ENCODE data around the gene ZNF804A.

ZNF804A gene

GRCh38 chr2:184611361-184612085, 13.2 kb downstream of the ZNF804A start:
- TF ChIP-seq, protein P1, sequence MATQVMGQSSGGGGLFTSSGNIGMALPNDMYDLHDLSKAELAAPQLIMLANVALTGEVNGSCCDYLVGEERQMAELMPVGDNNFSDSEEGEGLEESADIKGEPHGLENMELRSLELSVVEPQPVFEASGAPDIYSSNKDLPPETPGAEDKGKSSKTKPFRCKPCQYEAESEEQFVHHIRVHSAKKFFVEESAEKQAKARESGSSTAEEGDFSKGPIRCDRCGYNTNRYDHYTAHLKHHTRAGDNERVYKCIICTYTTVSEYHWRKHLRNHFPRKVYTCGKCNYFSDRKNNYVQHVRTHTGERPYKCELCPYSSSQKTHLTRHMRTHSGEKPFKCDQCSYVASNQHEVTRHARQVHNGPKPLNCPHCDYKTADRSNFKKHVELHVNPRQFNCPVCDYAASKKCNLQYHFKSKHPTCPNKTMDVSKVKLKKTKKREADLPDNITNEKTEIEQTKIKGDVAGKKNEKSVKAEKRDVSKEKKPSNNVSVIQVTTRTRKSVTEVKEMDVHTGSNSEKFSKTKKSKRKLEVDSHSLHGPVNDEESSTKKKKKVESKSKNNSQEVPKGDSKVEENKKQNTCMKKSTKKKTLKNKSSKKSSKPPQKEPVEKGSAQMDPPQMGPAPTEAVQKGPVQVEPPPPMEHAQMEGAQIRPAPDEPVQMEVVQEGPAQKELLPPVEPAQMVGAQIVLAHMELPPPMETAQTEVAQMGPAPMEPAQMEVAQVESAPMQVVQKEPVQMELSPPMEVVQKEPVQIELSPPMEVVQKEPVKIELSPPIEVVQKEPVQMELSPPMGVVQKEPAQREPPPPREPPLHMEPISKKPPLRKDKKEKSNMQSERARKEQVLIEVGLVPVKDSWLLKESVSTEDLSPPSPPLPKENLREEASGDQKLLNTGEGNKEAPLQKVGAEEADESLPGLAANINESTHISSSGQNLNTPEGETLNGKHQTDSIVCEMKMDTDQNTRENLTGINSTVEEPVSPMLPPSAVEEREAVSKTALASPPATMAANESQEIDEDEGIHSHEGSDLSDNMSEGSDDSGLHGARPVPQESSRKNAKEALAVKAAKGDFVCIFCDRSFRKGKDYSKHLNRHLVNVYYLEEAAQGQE (IDR thresholded peaks at IDR 0.05; ENCODE audit: insufficient read depth in 1 of 2, low read depth in 2 of 2, low read length in 2 of 2): no peak
- TF ChIP-seq POLR2AphosphoS5 (IDR thresholded peaks at IDR 0.05; ENCODE audit: low read depth, low read length): no peak
- TF ChIP-seq TAF1 (IDR thresholded peaks at IDR 0.05; ENCODE audit: borderline replicate concordance, insufficient read depth, low read length): no peak
- TF ChIP-seq FOXP2 (optimal IDR thresholded peaks at IDR 0.05; ENCODE audit: borderline replicate concordance, extremely low read depth, extremely low read length, insufficient read depth): no peak
- no peak for TF ChIP-seq SIN3A (IDR thresholded peaks at IDR 0.05; ENCODE audit: borderline replicate concordance, insufficient read depth, low read length)

DNA sequence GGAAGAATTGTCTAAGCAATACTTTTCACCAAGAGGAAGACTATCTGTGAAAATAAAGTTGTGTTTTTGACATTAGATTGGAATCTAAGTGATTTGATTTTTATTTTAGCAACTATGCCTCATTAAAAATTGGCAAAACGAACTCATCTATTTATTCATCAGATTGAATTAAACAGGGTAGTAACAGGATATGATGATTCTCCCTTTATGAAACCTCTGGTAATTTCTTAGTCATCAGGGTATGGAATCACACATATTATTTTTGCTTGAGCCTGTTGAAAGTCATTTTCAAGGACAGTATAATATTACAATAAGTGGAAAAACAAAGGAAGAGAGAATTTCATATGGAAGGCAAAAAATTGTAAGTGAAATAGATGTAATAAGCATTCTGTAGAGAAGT, 22.0 kb downstream of the ZNF804A start:
- no peak for TF ChIP-seq SIN3A (IDR thresholded peaks at IDR 0.05; ENCODE audit: borderline replicate concordance, insufficient read depth, low read length)
- TF ChIP-seq, protein P1 (IDR thresholded peaks at IDR 0.05; ENCODE audit: insufficient read depth in 1 of 2, low read depth in 2 of 2, low read length in 2 of 2): no peak
- TF ChIP-seq TAF1 (IDR thresholded peaks at IDR 0.05; ENCODE audit: borderline replicate concordance, insufficient read depth, low read length): no peak
- TF ChIP-seq FOXP2 (optimal IDR thresholded peaks at IDR 0.05; ENCODE audit: borderline replicate concordance, extremely low read depth, extremely low read length, insufficient read depth): no peak
- TF ChIP-seq POLR2AphosphoS5 (IDR thresholded peaks at IDR 0.05; ENCODE audit: low read depth, low read length): no peak

DNA sequence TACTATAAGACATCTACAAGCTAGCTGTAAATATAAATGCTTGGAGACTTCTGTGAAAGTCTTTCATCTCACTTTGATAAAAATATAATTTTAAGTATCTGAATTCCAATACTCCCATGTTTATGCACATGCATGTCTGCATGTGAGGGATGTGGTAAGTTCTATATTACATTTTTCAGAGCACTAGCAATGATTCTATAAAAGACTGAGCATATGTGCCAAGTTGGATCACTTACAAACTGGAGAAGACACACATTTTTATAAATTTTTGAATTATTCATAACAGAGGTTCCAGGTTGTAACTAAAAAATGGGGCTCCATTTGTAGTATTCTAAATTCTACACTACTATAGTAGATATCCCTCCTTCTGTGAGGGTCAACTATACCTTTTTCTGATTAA, 26.0 kb downstream of the ZNF804A start:
- TF ChIP-seq TAF1 (IDR thresholded peaks at IDR 0.05; ENCODE audit: borderline replicate concordance, insufficient read depth, low read length): no peak
- TF ChIP-seq, protein P1 (IDR thresholded peaks at IDR 0.05; ENCODE audit: insufficient read depth in 1 of 2, low read depth in 2 of 2, low read length in 2 of 2): no peak
- TF ChIP-seq FOXP2 (optimal IDR thresholded peaks at IDR 0.05; ENCODE audit: borderline replicate concordance, extremely low read depth, extremely low read length, insufficient read depth): no peak
- no peak for TF ChIP-seq POLR2AphosphoS5 (IDR thresholded peaks at IDR 0.05; ENCODE audit: low read depth, low read length)
- no peak for TF ChIP-seq SIN3A (IDR thresholded peaks at IDR 0.05; ENCODE audit: borderline replicate concordance, insufficient read depth, low read length)

DNA sequence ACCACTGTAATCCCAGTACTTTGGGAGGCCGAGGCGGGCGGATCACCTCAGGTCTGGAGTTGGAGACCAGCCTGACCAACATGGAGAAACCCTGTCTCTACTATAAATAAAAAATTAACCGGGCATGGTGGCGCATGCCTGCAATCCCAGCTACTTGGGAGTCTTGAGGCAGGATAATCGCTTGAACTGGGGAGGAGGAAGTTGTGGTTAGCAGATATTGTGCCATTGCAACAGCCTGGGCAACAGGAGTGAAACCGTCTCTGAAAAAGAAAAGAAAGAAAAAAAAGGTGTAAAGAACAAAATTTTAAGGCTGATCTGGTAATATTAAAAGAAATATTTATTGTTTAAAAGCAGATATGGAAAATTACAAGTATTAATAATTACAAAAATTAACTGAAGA, 29.7 kb downstream of the ZNF804A start:
- TF ChIP-seq POLR2AphosphoS5 (IDR thresholded peaks at IDR 0.05; ENCODE audit: low read depth, low read length) (no peak), SIN3A (IDR thresholded peaks at IDR 0.05; ENCODE audit: borderline replicate concordance, insufficient read depth, low read length) (no peak), FOXP2 (optimal IDR thresholded peaks at IDR 0.05; ENCODE audit: borderline replicate concordance, extremely low read depth, extremely low read length, insufficient read depth) (no peak), TAF1 (IDR thresholded peaks at IDR 0.05; ENCODE audit: borderline replicate concordance, insufficient read depth, low read length) (no peak)
- TF ChIP-seq, protein P1 (IDR thresholded peaks at IDR 0.05; ENCODE audit: insufficient read depth in 1 of 2, low read depth in 2 of 2, low read length in 2 of 2): no peak

Measured in PFSK-1 (cell line).